Colonic mucosa (tissue), 4 donors: ENCODE results near the gene ANKRD7. TPM values are rescaled to one million over a fixed set of nuclear protein-coding genes. Genes with fewer than 3 reads are reported as not detected.

Source experiments
- DNase-seq: peaks from one replicate; pipeline ENCODE4 v3.0.0-alpha.2; 2020
- H3K27ac ChIP-seq: fragments of 200-600 bp; one replicate; pipeline ENCODE4 v1.8.0; 2021
- H3K27me3 ChIP-seq: fragments of 200-600 bp; one replicate; pipeline ENCODE4 v1.8.0; 2021
- H3K36me3 ChIP-seq: fragments of 200-600 bp; one replicate; pipeline ENCODE4 v1.8.0; 2021
- H3K4me1 ChIP-seq: fragments of 200-600 bp; one replicate; pipeline ENCODE4 v1.8.0; 2021; ENCODE audit warnings: mild to moderate bottlenecking
- H3K4me3 ChIP-seq: fragments of 200-600 bp; one replicate; pipeline ENCODE4 v1.8.0; 2021
- H3K9ac ChIP-seq, 2 donors: one replicate each; pipeline ENCODE4 v1.7.0; 2013; ENCODE audit warnings: control low read depth in 2 of 2, low read depth in 2 of 2, low read length in 2 of 2
- H3K9me3 ChIP-seq: fragments of 200-600 bp; one replicate; pipeline ENCODE4 v1.8.0; 2021
- CTCF ChIP-seq: fragments of 200-600 bp; IDR thresholded peaks from one replicate; pipeline ENCODE4 v1.8.0; 2022; ENCODE audit warnings: antibody characterized with exemption, mild to moderate bottlenecking
- intact Hi-C: fragments of 100-400 bp; cut with DNase I; formaldehyde crosslinking; loops from one replicate; pipeline ENCODE4 v1.14.1; 2022
- total RNA-seq, 2 donors: library from RNA; stranded (reverse); fragmentation: NEBNext Ultra II Directional in 1 of 2; extraction: Animal tissue kit (Norgen Biotek cat#: 25700) in 1 of 2; gene quantifications; one replicate each; pipeline ENCODE4 v1.2.1, GENCODE V29; 2021
- donor health status: healthy.
- donor health status: DM: no; HTN: no; CAD: no.
- donor health status: DM: no; HTN: no; CAD: no.

The ANKRD7 gene
- total RNA-seq, 2 donors from 2014 or later, result not detected

GRCh38 chr7:118285358-118285757, 60.9 kb downstream of the ANKRD7 start:
- no peak overlapping the region for H3K4me3 ChIP-seq
- no peaks in the 10 kb centered on the region for H3K4me1 ChIP-seq
- no peaks in the 10 kb centered on the region for H3K9me3 ChIP-seq
- no peaks in the 10 kb centered on the region for H3K27me3 ChIP-seq
- no peak for TF ChIP-seq CTCF
- no peaks in the 10 kb centered on the region for H3K36me3 ChIP-seq
- no peak overlapping the region for H3K27ac ChIP-seq
- DNase-seq, result no peak
- intact Hi-C loops, result no loop called here
- no peak overlapping the region for H3K9ac ChIP-seq

GRCh38 chr7:118286131-118286530, 61.6 kb downstream of the ANKRD7 start:
- Histone ChIP-seq H3K4me1 (no peaks in the 10 kb centered on the region), H3K9ac (no peak overlapping the region), H3K36me3 (no peaks in the 10 kb centered on the region), H3K27me3 (no peaks in the 10 kb centered on the region), H3K9me3 (no peaks in the 10 kb centered on the region), H3K4me3 (no peak overlapping the region), H3K27ac (no peak overlapping the region)
- TF ChIP-seq CTCF, result no peak
- no peak for DNase-seq
- intact Hi-C loops, result no loop called here

DNA sequence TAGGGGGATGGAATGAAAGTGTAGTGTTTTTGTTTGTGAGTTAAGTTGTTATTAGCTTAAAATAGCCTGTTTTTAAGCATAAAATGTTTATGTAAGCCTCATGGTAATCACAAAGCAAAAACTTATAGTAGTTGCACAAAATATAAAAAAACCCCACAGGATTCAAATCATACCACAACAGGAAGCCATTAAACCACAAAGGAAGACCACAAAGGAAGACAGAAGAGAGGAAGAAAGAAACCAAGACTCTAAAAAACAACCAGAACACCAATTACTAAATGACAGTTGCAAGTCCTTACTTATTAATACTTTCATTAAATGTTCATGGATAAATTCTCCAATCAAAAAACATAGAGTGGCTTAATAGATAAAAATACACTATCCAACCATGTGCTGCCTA, 63.6 kb downstream of the ANKRD7 start:
- H3K27me3 ChIP-seq, result no peaks in the 10 kb centered on the region
- no peaks in the 10 kb centered on the region for H3K9me3 ChIP-seq
- no peak overlapping the region for H3K9ac ChIP-seq
- no peak overlapping the region for H3K27ac ChIP-seq
- TF ChIP-seq CTCF, result no peak
- H3K36me3 ChIP-seq, result no peaks in the 10 kb centered on the region
- no peak for DNase-seq
- H3K4me3 ChIP-seq, result no peak overlapping the region
- intact Hi-C loops, result no loop called here
- no peaks in the 10 kb centered on the region for H3K4me1 ChIP-seq

DNA sequence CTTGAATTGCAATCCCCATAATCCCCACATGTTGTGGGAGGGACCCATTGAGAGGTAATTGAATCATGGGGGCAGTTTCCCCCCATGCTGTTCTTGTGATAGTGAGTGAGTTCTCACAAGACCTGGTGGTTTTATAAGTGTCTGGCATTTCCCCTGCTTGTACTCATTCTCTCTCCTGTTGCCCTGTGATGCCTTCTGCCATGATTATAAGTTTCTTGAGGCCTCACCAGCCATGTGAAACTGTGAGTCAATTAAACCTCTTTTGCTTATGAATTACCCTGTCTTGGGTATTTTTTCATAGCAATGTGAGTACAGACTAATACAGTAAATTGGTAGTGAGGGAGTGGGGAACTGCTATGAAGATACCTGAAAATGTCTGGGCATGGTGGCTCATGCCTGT, 65.0 kb downstream of the ANKRD7 start:
- Histone ChIP-seq H3K4me1 (no peaks in the 10 kb centered on the region), H3K36me3 (no peaks in the 10 kb centered on the region), H3K9me3 (no peaks in the 10 kb centered on the region), H3K27ac (no peak overlapping the region), H3K27me3 (no peaks in the 10 kb centered on the region), H3K9ac (no peak overlapping the region), H3K4me3 (no peak overlapping the region)
- no peak for DNase-seq
- intact Hi-C loops, result no loop called here
- TF ChIP-seq CTCF, result no peak

Other genes starting within 250 kb of the ANKRD7 start
- 10 to 100 TPM; 28.0 to 28.4 TPM for gene LSM8, start 40.5 kb upstream of the ANKRD7 start, total RNA-seq